RPMI8226 (cell line): Measurements from ENCODE around the gene OGG1.
A peak's percentile ranks its signal among the peaks of the same experiment; 100 is the strongest.

ENCODE experiments used
- DNase-seq: peaks from one replicate; pipeline ENCODE4 v3.0.0-alpha.2; 2015

OGG1 gene

DNA sequence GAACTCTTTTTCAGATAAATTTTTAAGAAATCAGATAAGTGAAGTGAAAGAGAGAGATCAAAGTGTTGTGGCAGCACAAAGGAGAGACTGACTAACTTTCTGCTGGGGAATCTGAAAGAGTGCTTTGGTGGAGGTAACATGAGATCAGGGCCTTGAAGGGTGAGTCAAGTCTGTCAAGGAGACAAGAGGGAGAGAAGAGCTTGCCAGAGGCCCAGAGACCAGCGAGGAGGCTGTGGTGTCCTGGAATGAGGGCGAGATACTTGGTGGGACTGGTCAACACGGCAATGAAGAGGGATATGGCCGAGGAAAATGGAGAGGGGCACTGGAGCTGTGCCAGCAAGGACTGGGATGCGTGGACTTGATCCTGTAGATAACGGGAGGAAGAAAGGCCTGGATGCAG lies 38.0 kb downstream of the OGG1 start:
- no peak for DNase-seq

DNA sequence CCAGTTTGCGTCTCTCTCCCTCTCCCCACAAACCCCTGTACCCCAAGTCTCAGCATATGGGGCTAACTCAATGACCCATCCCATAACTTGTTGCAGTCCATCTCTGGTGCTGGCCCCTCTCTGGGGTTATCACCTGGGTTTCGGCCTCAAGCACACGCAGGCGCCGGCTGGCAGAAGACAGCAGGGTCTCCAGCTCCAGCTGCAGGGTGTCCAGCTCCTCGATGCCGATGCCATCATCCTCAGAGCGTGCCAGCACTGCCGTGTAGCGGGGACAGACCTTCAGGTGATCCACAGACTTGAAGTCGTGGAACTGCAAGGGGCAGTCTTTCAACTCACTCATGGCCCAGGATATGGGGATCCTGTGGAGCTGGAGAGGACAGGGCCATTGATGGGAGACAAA lies 41.4 kb downstream of the OGG1 start:
- no peak for DNase-seq

DNA sequence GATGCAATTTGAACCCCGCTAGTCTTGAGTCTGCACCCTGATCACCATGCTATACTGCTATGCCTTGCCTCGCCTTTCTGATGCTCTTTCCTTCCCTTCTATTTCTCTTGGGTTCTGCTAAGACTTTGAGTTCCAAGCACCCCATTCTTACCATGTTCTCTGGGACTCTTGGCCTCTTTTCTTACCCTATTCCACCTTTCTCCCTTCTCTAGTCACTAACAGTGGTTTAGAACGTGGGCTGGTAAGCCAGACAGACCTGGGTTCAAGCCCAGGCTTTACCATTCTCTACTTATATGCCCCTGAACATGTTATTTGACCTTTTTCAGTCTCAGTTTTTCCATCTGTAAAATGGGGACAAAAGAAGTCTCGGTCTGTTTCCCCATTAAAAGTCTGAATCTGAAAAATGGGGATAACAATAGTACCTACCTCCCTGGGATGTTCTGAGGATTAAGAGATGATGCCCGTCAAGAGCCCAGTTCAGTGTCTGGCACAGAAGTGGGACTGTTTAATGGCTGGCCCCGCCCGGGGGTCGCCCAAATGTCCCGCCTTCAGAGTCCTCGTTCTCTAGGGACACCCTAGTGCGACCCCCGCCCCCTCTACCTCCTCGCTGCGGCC lies 42.1 kb downstream of the OGG1 start:
- DNase-seq = no peak

DNA sequence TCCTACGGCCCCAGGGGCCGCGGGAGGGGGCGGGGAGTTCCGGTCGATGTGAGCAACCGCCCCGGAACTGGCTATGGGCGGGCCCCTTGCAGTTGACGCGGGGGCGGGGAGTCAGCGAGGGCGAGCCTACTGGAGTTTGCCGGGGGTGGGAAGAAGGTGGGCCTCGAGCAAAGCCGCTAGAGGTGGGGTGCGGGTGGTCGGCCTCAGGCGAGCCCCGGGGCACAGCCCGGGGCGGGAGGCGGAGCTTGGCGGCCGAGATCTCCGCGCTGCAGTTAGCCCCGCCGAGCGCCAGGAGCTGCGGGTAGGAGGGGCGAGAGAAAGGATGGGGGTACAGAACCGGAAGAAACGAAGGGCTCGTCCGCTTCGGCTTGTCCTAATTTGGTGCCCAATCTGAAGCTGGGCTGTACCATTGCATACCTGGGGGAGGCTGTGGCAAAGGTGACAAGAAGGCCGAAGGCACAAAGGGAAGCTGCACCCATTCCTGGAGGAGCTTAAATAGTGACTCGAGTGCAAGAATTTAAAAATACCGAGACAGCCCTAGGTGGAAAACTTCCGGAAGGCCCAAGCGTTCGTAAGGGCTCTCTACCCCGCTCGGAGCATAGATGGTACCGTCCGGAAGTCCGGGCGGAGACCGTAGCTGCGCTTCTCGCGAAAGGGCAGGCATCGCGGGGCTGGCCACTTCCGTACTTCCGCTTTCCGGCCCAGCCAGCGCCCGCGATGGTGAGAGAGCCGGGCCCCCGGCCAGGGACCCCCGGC lies 42.8 kb downstream of the OGG1 start, which contains the start of the genes ARPC4 and TADA3:
TSS of gene ARPC4 (plus strand) at position 678 of the 756 bp plus-strand sequence. CDS start at position 718, 40 bp downstream.
TSS of gene TADA3 (minus strand) at position 69 of the 756 bp plus-strand sequence. CDS start 1,007 bp downstream, outside the sequence.
- DNase-seq = peak; percentile 96

DNA sequence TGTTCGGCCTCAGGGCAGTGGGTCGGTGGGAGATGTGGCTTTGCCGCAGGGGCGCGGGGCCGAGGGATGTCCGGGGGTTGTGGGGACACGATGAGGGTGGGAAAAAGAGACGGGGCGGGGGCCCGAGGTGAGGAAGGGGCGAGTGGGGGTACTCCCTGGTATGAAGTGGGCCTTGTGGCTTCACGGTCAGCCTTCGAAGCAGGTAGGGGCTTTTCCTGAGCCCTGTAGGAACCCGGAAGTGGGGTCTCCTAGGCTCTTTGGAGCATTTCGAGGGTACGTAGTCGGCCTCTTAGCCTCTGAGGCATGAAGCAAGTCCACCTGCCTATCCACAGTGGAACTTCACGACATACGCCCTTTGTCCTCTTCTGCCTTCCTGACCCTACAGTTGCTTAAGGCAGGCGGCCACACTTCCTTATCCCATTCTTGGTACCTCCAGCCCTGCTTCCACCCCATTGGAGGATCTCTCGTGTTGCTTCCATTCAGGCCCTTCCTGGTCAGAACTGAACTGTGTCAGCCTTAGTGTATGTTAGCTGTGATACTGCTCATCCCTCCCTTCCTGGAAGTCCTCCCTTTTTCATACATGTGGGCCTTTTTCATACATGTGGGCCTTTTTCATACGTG lies 43.5 kb downstream of the OGG1 start:
- DNase-seq = peak; percentile 21

DNA sequence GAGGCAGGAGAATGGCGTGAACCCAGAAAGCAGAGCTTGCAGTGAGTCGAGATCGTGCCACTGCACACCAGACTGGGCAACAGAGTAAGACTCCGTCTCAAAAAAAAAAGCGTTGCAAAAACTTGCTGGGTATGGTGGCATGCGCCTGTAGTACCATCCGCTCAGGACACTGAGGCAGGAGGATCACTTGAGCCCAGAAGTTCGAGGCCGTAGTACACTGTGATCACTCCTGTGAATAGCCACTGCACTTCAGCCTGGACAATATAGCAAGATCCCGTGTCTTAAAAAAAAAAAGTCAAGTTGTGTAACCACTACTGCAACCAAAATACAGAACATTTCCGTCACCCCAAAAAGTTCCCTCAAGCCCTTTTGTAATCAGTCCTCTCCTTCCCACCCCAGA lies 44.6 kb downstream of the OGG1 start:
- DNase-seq = no peak

DNA sequence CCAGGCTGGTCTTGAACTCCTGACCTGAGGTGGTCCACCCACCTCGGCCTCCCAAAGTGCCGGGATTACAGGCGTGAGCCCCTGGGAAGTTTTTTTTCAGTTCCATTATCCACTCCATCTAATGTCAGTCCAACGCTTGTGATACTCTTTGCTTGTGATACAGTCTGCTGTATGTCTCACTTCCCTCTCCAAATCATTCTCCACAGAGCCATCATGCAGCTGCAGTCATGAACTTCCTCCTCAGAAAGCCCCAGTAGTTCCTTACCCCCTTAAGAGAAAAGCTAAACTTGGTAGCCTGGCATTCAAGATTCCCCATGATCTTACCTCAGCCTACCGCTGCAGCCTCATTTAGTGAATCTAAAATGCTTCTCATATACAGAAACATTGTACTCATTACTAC lies 45.5 kb downstream of the OGG1 start:
- no peak for DNase-seq

DNA sequence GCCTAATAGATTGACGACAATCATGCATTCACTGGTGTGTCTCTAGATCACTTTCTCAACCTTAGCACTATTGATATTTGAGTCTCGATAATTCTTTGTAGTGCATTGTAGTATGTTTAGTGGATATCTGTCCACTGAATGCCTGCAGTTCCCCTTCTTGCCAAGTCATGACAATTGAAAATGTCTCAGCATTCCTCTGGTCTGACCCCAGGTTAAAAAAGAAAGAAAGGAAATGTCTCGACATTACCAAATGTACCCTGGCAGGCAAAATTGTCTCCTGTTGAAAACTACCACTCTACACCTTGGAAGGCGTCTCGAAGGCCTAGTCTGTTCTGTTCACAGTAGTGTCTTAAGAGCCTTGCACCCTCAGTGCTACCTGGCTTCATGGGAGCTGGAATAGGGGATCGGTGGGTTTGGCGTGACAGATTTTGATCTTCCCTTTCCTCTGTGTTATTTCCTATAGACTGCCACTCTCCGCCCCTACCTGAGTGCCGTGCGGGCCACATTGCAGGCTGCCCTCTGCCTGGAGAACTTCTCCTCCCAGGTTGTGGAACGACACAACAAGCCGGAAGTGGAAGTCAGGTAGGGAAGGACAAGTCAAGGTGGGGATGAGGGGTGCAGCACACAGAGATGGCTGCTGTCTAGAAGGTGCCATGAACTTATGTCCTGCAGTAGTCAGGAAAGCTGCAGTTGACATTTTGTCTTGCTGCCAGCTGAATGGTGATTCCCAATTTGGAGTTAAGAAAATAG lies 47.6 kb downstream of the OGG1 start:
- DNase-seq = no peak

DNA sequence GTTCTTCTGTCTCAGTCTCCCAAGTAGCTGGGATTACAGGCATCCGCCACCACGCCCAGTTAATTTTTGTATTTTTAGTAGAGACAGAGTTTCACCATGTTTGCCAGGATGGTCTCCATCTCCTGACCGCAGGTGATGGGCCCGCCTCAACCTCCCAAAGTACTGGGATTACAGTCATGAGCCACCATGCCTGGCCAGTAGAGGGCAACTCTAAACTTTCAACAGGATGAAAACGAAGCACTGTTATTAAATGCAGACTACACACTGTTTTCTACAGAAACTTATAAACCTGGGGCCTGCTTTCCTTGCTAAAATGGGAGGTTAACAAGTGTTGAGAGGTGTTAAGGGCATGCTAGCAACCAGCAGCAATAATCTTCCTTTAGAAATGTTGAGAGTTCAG lies 50.8 kb downstream of the OGG1 start:
- no peak for DNase-seq

DNA sequence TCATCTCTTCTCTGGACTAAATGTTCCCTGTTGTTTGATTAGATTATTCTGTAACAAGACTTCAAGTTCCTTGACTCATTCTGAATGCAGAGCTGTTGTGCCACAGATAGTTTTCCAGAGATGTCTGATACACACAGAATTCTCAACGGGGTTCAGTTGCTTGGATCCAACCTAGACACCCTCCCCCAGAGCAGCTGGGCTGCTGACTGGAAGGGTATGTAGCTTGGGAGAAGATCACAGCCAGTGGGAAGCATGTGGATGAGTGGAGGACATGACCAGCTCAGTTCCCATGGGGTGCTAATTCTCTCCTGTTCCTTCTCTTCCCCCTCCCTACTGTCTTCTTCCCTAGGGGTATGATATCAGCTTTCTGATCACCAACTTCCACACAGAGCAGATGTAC lies 53.7 kb downstream of the OGG1 start:
- DNase-seq = no peak

DNA sequence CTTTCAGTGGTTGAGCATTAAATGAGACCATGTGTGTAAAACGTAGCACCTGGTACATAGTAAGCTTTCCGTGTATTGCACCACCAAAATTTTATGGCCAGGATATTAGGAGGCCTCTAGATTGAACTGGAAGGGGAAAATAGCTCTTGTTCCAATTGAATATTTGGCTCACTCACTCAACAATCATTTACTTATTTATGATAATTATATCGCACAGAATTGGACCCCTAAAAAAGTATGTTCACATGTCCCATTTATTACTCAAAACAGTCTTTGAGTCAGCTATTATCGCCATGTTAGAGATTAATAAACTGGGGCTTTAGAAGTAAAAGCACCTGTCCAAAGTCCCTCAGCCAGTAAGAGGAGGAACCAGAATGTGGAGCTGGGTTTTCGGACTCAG lies 55.2 kb downstream of the OGG1 start:
- no peak for DNase-seq

DNA sequence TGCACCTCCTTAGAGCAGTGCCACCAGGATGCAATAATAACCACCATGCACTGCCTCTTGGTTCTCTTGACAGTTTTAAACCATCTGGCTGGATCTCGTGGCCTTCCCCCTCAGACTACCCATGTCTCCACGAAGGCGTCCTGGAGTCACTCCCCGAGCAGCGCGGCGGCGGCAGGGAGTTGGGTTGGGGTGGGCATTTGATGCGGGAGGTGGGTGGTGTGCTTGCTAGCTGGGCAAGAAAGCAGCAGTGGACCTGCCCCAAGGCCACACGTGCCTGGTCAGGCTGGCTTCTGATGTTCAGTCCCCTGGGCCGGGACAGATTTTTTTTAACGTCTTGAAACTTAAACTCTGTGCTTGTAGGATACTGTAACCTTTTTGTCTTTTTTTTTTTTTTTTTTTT lies 56.4 kb downstream of the OGG1 start:
- DNase-seq = no peak
